Panc1 (cell line): ENCODE data around the gene RNF208.

Experiments
- CTCF ChIP-seq: fragments of 450-650 bp; IDR thresholded peaks from 2 replicates; pipeline ENCODE4 v1.5.1; 2017; ENCODE audit warnings: mild to moderate bottlenecking
- POLR2AphosphoS5 ChIP-seq: IDR thresholded peaks from 2 replicates; pipeline ENCODE4 v1.6.1; 2012; ENCODE audit warnings: mild to moderate bottlenecking, low read depth, low read length, moderate library complexity

DNA sequence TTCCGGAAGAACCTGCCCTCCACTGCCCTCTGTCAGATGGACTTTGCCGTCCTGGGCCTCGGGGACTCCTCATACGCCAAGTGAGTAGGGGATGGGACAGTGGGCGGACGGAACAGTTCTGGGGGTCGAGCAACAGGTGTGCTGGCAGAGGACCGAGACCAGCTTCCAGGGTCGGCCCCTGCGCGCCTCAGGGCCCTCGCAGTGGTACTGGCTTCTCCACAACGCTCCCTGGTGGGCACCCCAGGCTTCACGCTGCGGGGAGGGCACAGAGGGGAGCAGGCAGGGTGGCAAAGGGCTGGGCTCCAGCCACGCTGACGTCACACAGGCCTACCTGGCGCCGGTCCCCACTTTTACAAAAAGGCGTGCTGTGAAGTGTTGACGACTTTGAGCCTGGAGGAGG lies 9.5 kb downstream of the RNF208 start:
- no peak for TF ChIP-seq CTCF
- TF ChIP-seq POLR2AphosphoS5 = no peak
